Urinary bladder (tissue), 4 donors: ENCODE measurements around the gene WDR11. TPM values are rescaled to one million over a fixed set of nuclear protein-coding genes. Genes with fewer than 3 reads are reported as not detected.

ENCODE experiments used
- DNase-seq: peaks from one replicate; pipeline ENCODE4 v3.0.0-alpha.2; 2015; ENCODE audit errors: extremely low spot score
- H3K27ac ChIP-seq: one replicate; pipeline ENCODE4 v1.5.1; 2013; ENCODE audit warnings: low read depth, mild to moderate bottlenecking, moderate library complexity
- H3K36me3 ChIP-seq: one replicate; pipeline ENCODE4 v1.6.1; 2013; ENCODE audit warnings: mild to moderate bottlenecking, moderate library complexity; ENCODE audit not compliant: insufficient read depth
- H3K4me1 ChIP-seq: one replicate; pipeline ENCODE4 v1.6.1; 2013; ENCODE audit warnings: mild to moderate bottlenecking, moderate library complexity; ENCODE audit not compliant: insufficient read depth
- H3K4me3 ChIP-seq: one replicate; pipeline ENCODE4 v1.5.1; 2013; ENCODE audit warnings: low read depth, low read length
- WGBS: extraction: QIAGEN DNeasy Blood & Tissue Kit; methylation state at CpG from one replicate; pipeline ENCODE4 v1.1.7; 2013; 5-methylcytosine and 5-hydroxymethylcytosine counted together
- polyA plus RNA-seq: library from polyadenylated mRNA; stranded (reverse); fragments of 200-250 nt; gene quantifications from one replicate; pipeline ENCODE4 v1.2.3, GENCODE V29; 2013
- total RNA-seq: library from RNA; depleted of rRNA; stranded (reverse); fragments of >200 nt; gene quantifications from one replicate; pipeline ENCODE4 v1.2.3, GENCODE V29; 2014
- donor health status: healthy with polysubstance abuse.
- donor health status: healthy.

The WDR11 gene
- total RNA-seq (101 TPM), polyA plus RNA-seq (27.9 TPM)

- Histone ChIP-seq H3K4me1 (peaks cover 1% of the 10 kb centered on the region), H3K4me3 (peak within 1 kb of the TSS; percentile 77), H3K27ac (peak within 1 kb of the TSS; percentile 33), H3K36me3 (no peaks in the 10 kb centered on the region)
- DNase-seq, result peak; percentile 71
- 4% methylated on average over 45 of the region's 45 CpGs for WGBS
Measured at GRCh38 chr10:120850911-120851865, at the start of gene WDR11. WDR11 (plus strand) TSS chr10:120851362; CDS start chr10:120851421, 59 bp downstream.

- Histone ChIP-seq H3K4me1 (no peaks in the 10 kb centered on the region), H3K27ac (peak overlapping the region; percentile 4), H3K36me3 (no peaks in the 10 kb centered on the region), H3K4me3 (no peak overlapping the region)
- no peak for DNase-seq
- WGBS, result 77% methylated on average over 3 of the region's 3 CpGs
Measured at GRCh38 chr10:120802935-120803334, 48.2 kb upstream of the WDR11 start.

GRCh38 chr10:120803972-120804371, 47.2 kb upstream of the WDR11 start:
- no peaks in the 10 kb centered on the region for H3K4me1 ChIP-seq
- no peak overlapping the region for H3K4me3 ChIP-seq
- 69% methylated on average over 5 of the region's 5 CpGs for WGBS
- no peaks in the 10 kb centered on the region for H3K36me3 ChIP-seq
- no peak overlapping the region for H3K27ac ChIP-seq
- no peak for DNase-seq

DNA sequence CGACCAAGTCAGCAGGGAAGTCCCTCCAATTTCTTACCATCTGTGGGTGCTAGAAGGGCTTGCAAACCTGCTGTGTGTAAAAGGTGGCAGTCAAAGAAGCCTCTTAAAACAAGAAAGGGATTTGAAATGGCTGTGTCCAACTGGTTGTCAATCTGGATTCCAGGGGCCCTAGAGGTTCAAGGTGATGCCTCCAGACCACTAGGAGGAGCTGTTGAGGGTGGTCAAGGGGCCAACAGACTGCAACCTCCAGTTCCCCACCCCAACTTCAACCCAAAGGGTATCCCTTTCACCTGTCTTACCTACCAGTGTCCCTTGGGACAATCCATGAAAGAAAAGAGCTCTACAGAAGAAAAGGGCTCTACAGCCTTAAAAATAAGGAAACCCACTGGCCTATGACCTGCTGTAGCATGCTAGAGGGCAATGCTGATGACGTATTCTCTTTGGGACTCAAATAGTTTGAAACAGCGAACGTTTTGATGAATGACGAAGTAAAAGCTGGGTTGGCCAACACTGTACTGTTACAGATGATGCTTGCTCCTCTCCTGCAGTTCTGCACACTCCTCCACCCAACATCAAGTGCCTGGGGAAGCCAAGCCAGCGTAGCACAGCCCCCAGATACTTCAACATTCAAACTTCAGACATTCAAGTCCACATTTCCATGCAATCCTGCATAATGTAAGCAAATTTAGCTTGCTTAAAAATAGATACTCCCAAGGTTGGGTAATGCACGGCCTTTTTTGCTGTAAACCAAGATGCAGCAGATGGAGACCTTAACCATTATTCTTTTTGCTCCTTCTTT, 45.9 kb upstream of the WDR11 start:
- H3K27ac ChIP-seq, result no peak overlapping the region
- 85% methylated on average over 7 of the region's 7 CpGs for WGBS
- no peaks in the 10 kb centered on the region for H3K4me1 ChIP-seq
- H3K4me3 ChIP-seq, result no peak overlapping the region
- no peak for DNase-seq
- no peaks in the 10 kb centered on the region for H3K36me3 ChIP-seq

GRCh38 chr10:120806081-120806480, 45.1 kb upstream of the WDR11 start:
- DNase-seq, result no peak
- Histone ChIP-seq H3K4me3 (no peak overlapping the region), H3K27ac (no peak overlapping the region), H3K4me1 (no peaks in the 10 kb centered on the region), H3K36me3 (no peaks in the 10 kb centered on the region)
- 89% methylated on average over 2 of the region's 2 CpGs for WGBS

- no peak overlapping the region for H3K27ac ChIP-seq
- no peaks in the 10 kb centered on the region for H3K36me3 ChIP-seq
- no peak overlapping the region for H3K4me3 ChIP-seq
- WGBS, result 12% methylated on average over 2 of the region's 2 CpGs
- no peaks in the 10 kb centered on the region for H3K4me1 ChIP-seq
- DNase-seq, result no peak
Measured at GRCh38 chr10:120810298-120810697, 40.9 kb upstream of the WDR11 start.

- no peak overlapping the region for H3K27ac ChIP-seq
- whole genome bisulfite sequencing, result 58% methylated on average over 6 of the region's 6 CpGs
- no peaks in the 10 kb centered on the region for H3K36me3 ChIP-seq
- H3K4me3 ChIP-seq, result no peak overlapping the region
- no peaks in the 10 kb centered on the region for H3K4me1 ChIP-seq
- no peak for DNase-seq
Measured at GRCh38 chr10:120813085-120813484, 38.1 kb upstream of the WDR11 start.

- DNase-seq, result no peak
- WGBS, result 62% methylated on average over 4 of the region's 4 CpGs
- no peaks in the 10 kb centered on the region for H3K36me3 ChIP-seq
- H3K27ac ChIP-seq, result no peak overlapping the region
- no peak overlapping the region for H3K4me3 ChIP-seq
- H3K4me1 ChIP-seq, result no peaks in the 10 kb centered on the region
Measured at GRCh38 chr10:120818301-120818700, 32.9 kb upstream of the WDR11 start.

DNA sequence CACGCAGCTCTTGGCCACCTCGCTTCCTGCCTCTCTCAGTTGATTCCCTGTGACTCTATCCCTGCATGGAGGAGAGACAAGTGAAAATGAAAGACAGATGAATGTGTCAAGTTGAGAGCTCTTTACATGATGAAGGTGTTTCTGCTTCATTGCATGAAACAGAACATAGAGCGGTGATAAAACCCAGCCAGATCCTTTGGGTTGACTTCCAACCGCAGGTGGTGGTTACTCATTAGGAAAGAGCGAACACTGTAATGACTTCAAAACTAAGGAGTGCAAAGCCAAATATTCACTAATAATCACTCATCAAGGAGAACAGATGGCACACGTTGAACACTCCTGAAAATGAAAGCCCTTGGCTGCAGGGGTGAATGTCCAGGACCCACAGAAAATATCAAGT, 31.8 kb upstream of the WDR11 start:
- Histone ChIP-seq H3K36me3 (no peaks in the 10 kb centered on the region), H3K4me1 (no peaks in the 10 kb centered on the region), H3K27ac (no peak overlapping the region), H3K4me3 (no peak overlapping the region)
- no peak for DNase-seq
- WGBS, result 85% methylated on average over 6 of the region's 6 CpGs

- no peak overlapping the region for H3K27ac ChIP-seq
Measured at GRCh38 chr10:120823266-120823665, 27.9 kb upstream of the WDR11 start.

DNA sequence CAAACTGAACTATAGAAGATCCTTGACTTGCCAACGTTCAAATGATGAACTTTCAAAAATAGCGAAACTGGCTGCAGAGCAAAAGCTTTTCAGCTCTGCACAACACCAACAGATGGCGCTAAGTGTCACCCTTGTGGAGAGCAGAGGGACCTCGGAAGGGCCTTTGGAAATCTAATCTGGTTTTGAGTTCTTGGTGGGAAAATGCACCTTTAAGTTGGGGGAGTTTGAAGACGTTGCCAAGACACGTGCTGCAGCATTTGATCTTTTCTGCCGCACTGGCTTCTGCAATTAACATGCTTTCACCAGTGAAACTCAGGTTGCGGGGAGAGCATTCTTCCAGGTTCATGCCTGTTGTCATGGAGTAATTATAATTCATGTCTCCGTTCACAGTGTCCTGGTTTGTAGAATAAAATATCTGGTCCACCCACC, 26.3 kb upstream of the WDR11 start:
- Histone ChIP-seq H3K27ac (no peak overlapping the region), H3K36me3 (no peaks in the 10 kb centered on the region), H3K4me1 (no peaks in the 10 kb centered on the region), H3K4me3 (no peak overlapping the region)
- no peak for DNase-seq
- WGBS, result 49% methylated on average over 9 of the region's 9 CpGs

More at GRCh38 chr10:120823266-120823665, 27.9 kb upstream of the WDR11 start:
- 49% methylated on average over 2 of the region's 2 CpGs for WGBS
- no peak for DNase-seq
- Histone ChIP-seq H3K36me3 (no peaks in the 10 kb centered on the region), H3K4me1 (no peaks in the 10 kb centered on the region), H3K4me3 (no peak overlapping the region)

DNA sequence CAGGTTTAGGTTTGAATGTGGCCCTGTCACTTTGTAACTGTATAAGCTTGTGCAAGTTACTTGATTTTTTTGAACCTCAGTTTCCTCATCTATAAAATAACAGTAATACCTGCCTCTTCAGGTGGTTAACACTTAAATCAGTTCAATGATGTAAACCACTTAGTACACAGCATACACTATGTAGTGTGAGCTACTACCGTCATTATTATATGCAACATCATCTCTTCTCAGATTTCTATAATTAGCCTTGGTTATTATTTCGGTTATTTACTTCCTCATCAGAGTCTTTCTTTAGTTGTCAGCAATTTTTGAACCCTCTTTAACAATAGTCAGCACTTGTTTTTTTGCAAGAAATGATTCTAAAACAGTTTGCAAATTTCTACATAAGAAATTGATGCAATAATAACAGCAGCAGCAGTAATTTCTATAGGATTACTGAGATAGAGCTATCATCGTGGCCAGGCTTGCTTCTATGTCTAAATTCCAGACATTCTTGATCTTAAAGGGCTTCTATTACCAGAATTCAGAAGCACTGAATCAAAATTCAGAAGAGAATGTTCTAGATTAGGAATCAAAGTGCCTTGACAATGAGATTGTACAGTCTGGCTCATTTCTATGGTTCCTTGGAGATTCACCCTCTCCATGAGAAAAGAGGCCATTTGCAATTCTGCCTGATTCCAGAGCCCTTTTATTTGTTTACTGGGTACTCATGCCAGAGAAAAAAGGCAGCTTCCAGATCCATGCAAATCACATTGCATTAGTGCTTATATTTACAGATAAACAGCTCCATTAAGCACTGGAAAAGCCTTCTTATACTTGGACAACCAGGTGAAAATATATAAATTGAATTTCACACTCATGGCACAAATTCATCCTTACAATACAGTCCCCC, 25.0 kb upstream of the WDR11 start:
- 49% methylated on average over 3 of the region's 3 CpGs for WGBS

DNA sequence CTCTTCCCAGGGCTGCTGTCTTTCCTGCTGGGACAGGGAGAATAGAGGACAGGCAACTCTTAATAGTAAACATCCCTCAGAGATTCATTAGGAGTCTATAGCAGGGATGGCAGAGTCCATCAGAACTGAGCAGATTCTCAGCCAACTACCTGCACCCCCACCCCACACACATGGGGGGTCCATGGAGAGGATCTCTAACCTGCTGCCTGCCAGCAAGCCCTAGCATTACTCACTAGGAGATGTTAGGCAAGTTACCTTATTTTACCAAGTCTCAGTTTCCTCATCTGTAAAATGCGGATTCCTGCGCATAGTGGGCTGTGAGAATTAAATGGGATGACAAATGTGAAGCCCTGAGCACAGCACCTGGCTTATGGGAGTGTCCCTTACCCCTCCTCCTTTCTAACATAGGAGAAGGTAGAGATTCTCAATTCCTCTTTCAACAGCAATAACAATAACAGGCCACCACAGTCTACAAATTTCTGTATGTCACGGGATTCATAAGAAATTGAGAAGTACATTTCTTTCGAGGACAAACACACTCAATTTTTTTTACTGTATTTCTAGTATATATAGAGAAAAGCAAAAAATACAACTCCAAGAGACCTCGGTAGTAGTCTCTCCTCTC, 23.8 kb upstream of the WDR11 start:
- 72% methylated on average over 5 of the region's 5 CpGs for WGBS
- no peak for DNase-seq
- no peak overlapping the region for H3K27ac ChIP-seq
- H3K36me3 ChIP-seq, result no peaks in the 10 kb centered on the region
- no peak overlapping the region for H3K4me3 ChIP-seq
- H3K4me1 ChIP-seq, result no peaks in the 10 kb centered on the region

More for the DNA sequence above, 25.0 kb upstream of the WDR11 start:
- H3K27ac ChIP-seq, result no peak overlapping the region
- no peaks in the 10 kb centered on the region for H3K4me1 ChIP-seq
- no peaks in the 10 kb centered on the region for H3K36me3 ChIP-seq
- DNase-seq, result no peak
- H3K4me3 ChIP-seq, result no peak overlapping the region
